ENCODE data around the gene LLCFC1.

LLCFC1 gene

DNA sequence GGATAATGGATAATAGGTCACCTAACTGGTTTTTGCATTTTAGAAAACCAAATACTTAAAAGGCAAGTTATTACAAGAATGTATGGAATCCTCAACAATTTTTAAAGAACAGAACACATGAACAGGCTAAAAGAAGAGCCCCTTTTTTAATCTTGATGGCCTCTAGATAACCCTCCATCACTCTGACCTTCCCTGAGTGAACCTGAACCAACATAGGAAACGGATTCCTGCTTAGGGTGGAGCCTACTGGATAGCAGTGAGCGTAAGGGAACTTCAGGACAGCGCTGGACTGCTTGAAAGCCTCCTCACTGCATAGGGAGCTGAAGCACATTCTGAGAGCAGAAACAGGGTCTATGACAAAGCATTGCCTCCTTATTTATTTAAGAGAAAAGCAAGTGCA lies 26.2 kb upstream of the LLCFC1 start:
- DNase-seq = no peak

DNA sequence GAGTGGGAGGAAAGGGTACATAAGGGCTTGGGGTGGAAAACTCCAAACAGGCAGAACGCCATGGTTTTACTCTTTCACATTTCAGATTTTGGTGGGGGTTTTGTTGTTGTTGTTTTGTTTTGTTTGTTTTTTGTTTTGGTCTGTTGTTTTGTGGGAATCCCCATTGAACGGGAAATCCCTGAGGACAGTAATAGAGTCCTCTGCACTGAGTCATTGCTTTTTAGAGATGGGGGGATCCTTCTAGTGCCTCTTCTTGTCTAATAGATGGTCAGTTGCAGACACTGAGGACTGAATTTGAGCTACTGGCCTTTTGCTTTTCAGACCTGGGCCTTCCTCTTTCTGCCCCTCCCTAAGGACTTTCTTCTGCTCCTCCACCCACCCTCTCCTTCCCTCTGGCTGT lies 25.7 kb upstream of the LLCFC1 start:
- DNase-seq = no peak

DNA sequence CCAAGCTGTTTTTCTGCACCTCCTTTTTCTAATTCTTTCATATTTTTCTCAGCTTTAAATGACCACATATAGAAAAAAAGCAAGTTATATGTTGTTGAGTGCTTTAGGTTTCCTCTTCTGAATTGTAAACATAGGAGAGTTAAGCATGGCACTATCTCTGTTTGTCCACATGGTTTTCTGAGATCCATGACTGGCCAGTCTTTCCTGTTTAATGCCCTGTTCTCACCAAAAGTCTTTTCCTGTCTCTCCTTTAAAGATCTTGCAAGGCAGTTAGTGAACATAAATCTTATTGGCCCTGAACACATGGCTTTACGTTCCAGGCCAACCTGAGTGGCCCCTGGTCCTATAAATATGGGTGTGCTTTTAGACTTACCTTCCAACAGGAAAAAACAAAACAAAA lies 25.2 kb upstream of the LLCFC1 start:
- no peak for DNase-seq

DNA sequence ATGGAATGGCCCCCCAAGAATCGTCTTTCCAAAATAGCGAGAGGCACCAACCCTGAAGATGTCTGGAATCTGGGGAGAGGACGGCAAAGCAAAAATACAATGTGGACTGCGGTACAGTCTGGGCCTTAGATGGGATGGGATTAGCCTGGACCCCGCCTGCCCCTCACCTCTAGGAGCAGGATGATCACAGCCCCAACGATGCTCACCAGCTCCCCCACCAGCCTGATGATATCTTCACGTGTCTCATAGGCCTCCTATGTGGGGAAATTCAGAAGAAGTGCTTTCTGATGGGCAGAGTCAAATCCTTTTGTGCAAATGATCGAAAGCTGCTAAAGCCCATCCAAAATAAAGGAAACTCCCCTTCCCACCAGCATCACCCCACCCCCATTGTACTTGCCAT lies 24.0 kb upstream of the LLCFC1 start:
- no peak for DNase-seq

DNA sequence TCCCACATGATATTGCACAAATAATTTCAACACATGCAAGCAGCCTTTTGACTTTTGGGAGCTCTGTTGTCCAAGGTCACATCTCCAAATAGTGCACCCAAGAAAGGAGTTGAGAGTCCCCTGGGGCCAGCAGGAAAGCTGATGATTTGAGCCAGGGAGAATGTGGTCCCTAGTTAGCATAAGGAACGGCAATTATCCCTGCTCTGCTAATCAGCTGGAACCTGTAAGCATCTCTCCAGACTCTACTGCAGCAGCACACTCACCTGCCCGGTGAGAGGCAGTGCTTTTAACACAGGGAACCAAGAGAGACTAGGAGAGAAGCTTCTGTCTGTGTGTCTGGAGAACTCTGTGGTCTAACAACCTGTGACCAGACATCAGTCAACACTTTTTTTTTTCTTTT lies 22.8 kb upstream of the LLCFC1 start:
- no peak for DNase-seq

DNA sequence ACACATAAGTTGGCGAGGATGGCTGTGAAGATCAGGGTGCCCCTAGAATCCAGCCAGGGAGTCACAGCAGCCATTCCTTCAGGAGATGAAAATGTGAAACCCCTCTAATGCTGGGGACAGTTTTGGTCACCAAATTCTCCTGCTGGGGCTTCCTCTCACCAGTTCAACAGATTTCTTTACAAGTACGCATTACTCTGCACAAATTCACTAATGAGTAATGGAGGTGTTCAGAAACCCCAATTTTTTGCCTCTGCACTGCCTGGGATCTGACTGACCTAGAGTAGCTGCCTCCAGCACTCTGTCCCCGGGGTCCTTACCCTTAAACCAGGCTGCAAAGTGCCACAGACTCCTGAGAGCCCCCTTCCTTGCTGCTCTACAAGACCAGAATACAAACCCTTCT lies 21.8 kb upstream of the LLCFC1 start:
- DNase-seq = no peak

DNA sequence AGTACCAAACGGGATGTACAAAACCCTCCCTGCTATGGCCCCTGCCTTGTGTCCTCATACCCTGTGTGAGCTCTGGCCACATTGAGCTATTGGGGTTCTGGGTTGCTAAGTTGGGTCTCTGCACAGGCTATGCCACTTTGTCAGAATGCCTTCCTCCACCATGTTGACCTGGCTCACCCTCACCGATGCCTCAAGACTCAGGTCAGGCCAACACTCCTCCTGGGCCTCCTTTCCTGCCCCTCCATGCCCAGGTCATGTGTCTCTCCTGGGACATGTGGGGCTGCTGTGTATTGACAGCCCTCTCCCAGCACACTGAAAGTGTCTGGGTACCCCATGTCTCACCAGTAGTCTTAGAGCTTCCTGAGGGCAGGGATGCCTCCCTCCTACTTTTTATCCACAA lies 20.4 kb upstream of the LLCFC1 start:
- no peak for DNase-seq

DNA sequence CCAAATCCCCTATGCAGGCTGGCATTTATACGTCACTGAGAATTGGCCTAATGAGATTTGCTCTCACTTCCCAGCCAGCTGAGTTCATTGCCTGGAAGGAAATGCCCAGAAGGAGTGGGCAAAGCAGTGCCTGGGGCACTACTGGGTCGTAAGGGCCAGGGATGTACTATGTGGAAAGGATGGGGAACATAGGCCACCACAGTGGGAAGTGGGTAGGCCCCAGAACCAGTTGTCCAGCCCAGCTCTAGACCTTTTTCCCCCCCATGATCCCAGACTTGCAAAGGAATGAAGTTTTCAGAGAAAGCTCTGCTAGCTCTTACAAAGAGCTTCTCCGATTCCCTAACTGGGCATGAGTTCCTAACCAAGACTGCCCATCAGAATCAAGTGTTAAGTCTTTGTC lies 19.6 kb upstream of the LLCFC1 start:
- DNase-seq = no peak

DNA sequence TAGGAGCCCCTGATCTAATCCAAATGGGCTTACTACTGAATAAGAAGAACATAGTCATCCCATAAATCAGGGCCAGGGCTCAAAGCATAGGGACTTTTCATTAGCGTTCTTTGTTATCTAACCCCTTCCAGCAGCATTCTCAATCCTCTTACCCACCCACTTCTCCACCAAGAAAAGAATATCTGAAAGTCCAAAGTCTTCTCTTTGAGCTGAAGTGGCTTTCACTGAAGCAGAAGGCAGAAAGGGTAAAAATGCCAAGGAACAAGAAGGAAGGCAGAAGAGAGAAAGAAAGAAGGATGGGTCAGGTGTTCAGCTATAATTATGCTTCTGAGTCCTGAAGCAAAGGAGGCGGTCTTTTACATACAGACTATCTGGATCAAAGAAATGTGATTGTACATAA lies 15.9 kb upstream of the LLCFC1 start:
- DNase-seq = no peak

DNA sequence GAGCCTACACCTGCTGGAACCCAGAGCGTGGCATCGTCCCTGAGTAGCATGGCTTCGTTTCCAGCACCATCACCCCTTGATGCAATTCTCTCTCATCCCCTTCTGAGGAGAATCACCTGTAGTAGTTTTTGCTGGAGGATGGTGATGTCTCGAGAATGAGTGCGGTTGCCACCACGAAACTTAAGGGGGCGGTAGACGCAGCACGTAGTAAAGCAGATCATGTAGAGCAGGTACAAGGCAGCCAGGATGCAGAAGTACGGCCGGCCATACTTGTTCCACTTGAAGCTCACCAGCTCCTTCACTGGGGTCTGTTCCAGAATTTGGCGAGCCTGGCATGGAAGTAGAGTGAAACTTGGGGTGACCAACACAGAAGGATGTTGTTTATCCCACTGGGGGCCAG lies 13.9 kb upstream of the LLCFC1 start:
- DNase-seq = no peak

DNA sequence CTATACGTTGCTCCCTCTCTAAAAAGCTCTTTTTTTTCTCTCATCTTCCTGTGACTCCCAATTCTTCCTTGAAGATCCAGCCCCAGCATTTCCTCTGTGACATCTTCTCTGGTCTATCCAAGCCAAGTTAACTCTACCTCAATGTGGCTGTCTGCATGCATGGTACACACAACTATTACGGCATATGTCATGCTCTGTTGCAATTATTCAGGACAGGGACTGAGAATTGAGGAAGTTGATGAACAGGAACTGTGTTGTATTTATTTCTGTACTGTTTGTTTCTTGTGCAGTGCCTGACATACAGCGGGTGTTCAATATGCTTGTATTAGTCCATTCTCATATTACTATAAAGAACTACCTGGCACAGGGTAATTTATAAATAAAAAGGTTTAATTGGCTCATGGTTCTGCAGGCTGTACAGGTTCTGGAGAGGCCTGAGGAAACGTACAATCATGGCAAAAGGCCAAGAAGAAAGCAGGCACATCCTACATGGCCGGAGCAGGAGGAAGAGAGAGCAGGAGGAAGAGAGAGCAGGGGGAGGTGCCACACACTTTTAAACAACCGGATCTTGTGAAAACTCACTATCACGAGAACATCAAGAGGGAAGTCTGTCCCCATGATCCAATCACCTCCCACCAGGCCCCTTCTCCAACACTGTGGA lies 12.1 kb upstream of the LLCFC1 start:
- DNase-seq = no peak

DNA sequence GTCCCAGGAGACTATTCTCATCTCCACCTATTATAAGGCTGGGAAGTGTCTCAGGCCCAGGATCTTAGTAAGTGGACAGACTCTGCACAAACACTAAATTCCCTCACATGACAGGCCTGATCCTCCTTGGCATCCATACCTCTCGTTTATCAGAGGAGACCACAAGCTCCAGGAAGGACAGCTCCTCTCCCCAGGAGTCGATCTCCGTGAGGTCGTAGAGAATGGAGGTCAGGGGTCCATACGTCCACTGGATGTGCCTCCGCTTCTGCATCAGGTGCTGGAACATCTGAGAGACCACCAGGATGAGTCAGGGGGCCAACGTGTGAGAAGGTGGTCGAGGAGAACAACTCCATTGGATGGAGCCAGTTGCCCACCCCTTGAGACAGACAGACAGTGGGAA lies 11.3 kb upstream of the LLCFC1 start:
- no peak for DNase-seq

DNA sequence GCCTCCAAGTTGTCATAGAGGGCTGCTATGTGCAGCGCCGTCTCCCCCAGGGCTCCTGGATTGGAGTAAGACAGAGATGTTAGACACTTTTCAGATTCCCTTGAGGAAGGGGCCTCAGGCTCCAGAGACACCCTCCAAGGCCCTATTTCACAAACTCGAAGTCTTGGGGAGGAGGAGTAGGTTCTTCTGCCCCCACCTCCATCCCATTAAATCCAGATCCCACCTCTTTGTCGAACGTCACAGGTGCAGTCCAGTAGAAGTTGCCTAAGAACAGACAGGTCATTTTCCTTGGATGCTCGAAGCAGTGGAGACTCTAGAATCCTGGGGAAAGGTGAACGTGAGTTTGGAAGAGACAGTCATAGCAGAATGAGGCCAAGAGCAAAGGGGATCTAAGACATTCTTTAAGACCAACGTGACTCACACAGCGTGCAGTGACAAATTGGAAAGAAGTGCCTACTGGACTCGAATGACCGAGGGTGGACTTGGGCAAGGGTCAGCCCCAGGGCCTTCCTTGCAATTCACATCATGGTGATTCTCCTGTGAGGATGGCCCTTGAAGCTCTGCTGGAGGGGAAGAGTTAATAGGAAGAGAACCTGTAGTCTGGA lies 9.1 kb upstream of the LLCFC1 start:
- no peak for DNase-seq

DNA sequence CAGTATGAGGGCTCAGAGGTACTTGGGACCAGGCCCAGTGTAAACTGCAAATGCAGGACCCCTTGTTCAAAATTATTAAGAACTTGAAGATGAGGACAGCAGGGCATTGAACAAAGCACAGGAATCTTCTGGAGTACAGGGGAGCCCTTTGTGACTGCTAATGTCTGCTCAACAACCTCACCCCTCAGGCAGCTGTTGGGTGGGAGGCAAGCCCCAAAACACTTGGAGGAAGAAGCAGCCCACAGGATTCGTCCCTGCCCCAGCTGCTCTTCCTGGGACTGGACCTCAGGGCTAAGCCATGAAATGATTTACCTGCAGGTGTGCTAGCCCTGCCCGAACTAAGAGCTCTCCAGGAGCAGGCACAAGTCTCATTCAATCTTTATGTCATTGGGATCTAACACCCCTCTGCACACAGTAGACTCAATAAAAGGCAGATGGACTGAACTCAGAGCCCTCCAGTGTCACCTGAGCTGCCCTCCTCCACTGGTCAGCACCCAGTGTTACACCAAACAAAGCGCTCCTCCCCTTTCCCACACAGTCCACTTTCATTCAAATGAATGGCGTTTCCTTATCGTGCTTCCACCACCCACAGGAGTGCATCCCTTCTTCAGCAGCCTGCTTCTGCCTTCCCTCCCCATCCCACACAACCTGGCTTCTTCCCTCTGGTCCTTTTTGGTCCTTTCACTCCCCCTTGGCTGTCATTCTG lies 6.7 kb upstream of the LLCFC1 start:
- no peak for DNase-seq

DNA sequence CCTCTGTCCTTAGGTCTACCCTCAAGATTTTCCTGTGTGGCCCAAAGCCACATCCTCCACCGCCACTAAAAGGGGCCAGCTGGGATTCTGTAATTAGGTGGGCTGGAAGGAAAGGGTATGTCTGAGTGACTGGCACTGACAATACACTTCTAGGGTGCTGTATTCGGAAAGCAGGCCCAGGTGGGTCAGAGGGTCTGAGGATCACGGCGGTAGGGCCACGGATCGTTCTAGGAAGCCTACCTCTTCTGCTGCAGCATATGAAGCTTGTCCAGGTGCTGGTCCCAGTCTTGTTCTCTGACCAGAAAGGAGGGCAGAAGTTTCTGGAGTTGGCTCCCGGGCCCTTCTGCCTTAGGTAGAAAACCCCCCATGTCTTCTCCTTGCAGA lies 6.2 kb upstream of the LLCFC1 start:
- no peak for DNase-seq

DNA sequence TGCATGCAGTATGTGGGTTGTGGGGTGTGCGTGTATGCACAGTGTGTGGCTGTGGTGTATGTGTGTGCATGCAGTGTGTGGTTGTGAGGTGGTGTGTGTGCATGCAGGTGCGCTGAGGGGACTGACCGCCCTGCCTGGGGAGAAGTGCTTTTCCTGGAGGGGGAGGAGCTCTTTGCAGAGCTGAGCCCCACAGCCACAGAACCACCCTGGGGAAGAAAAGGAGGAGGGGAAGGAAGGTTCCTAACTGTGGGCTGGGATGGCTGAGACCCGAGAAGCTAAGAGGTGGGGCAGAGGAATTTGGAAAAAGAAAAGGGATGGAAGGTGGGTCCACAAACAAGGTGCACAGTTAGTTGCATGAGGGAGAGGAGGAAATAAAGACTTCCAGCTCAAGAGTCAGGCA lies 5.7 kb upstream of the LLCFC1 start, which contains the start of gene TRPV5:
Gene TRPV5 (minus strand): TSS at position 123 of the 400 bp plus-strand sequence. CDS start 287 bp downstream, outside the sequence.
- no peak for DNase-seq

DNA sequence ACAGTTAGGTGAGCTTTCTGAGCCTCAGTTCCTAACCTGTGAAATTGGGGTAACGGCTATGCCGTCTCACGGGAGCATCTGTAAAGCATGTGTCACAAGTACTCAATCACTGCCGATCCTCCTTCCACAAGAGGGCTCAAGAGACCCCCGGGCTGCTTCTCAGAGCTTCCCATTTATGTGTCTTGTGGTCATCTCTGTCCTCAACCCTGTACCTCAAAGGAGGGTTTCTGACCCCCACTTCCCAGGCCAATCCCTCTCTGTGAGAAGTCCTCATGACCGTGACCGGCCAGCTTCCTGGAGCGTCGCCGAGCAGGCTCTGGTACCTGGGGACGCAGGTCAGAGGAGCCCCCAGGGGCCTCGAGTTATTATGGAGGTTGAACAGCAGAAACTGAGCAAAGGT lies 5.2 kb upstream of the LLCFC1 start:
- DNase-seq = no peak

DNA sequence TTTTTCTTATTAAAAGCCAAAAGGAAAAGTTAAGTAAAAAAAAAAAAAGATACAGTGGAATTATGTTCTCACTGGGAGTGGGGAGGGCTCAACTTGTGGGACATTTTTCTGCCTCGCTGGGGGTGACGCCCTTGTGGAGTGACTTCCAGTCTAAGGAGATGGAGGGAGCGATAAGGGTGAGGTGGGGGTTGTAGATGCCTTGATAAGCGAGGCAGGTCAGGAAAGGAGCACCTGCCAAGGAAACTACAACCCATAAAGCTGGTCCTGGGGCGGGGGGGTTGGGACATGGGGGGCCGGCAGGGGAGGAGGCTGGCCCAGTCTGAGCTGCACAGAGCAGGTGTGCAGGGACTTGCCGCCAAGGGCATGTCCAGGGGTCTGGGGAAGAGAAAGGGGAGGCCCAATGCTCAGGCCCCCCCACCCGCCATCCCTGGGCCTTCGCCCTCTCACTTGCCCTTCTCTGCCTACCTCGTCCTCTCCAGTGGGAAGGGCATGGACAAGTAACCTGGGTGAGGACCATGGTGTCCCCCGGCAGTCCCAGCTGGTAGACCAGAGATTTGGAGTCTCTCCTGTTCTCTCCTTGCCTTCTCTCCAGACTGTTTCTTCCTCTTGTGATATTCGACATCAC lies 3.2 kb upstream of the LLCFC1 start:
- DNase-seq = no peak

DNA sequence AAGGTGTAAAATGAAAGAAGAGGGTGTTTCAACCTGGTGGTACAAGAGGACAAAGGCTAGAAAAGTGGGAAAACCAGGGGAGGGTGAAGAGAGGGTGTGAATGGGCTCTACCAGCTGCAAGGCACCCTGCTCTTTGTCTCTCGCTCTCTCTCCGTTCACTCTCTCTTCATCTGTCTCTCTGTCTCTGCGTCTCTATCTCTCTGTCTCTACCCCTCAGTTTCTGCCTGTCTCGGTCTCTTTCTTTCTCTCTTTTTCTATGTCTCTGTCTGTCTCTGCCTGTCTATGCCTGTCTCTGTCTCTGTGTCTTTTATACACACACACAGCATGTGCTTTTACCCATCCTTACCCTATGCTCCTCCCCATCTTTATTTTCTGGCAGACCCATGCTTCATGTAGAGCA lies 673 bp upstream of the LLCFC1 start:
- DNase-seq = no peak

DNA sequence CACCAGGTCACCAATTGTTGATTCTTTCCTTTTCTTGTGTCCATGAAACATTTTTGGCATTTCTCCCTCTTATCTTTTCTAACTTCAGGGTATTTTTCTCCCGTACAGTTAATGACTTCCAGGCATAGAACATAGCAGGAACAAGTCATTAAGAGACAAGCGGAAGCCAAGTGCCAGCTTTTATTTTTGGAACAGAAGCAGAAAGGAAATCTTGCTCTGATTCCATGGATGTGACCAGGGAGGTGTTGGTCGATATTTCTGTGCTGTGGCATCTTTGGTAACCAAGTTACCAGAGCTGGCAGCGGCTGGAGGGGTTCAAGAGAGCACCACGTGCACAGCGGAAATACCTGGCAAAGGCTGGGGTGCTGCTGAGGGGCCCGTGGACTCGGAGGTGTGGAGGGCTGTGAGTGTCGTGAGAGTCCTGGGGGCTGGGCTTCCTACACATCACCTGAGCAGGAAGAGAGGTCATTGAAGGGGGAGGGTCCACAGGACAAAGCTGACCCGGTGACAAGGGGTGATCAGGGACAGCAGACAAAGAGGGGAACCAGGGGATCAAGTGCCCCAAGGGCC lies 1.8 kb downstream of the LLCFC1 start:
- DNase-seq = no peak

DNA sequence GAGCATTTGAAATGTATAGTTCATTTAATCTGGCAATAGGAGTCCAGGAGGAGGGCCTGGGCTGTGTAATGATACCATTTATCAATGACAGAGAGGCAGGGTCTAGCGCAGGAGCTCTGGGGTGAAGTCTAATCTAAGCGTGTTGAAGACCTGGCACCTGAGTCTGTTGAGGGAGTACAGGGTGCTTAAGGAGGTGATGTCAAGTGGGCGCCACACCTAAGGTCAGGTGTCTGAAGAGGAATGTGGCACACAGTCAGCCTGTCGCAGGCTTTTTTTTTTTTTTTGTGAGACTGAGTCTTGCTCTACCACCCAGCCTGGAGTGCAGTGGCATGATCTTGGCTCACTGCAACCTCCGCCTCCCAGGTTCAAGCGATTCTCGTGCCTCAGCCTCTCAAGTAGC lies 2.3 kb downstream of the LLCFC1 start:
- no peak for DNase-seq

DNA sequence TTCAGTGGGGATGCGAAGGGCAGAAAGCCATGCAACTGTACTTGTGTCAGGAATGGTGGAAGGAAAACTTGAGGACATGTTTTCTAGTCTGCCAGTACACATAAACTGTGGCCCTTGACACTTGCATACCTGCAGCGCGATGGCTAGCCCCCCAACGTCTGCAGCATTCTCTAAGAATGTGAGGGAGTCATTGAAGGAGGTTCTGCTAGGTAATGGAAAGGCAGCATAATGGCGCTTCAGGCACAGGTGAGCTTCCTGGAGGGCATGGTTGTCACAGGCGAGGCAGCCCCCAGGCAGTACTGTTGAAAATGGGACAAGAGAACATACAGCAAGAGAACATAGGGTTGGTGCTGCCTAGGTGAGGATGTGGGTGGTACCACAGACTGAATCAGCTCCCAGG lies 3.5 kb downstream of the LLCFC1 start:
- no peak for DNase-seq

DNA sequence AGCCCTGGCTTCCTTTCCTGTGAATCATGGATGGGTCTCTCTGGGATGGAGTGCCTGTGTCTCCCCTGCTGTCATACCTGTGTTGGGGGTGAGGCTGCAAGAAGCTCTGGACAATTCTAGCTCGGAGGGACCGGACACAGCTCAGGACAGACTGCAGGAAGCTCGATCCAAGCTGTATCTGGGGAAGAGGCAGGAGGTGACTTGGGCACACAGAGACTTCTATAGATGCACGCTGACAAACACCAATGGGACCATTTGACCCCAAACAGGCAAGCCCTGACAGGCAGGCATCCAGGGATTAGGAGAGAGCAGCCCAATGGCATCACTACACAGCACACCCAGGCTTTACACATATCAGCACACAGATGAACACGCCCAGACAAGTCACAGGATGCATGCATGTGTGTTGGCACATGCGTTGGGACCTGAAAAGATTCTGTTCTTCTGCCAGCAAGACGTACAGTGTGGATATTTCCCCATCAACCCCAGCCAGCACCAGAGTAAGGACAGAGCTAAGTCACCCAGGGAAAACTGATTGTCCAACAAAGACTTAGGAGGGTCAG lies 4.5 kb downstream of the LLCFC1 start:
- DNase-seq = no peak

Data from activated naive CD4-positive, alpha-beta T cell treated with Interleukin-2 at 50 U/mL for 16 hours (primary cell).